Forelimb muscle (tissue), 1 donor: ENCODE measurements around the gene OR52K2. TPM values are rescaled to one million over a fixed set of nuclear protein-coding genes. Genes with fewer than 3 reads are reported as not detected.
"Not testable (repeated sequence)": the region's sequence is repeated elsewhere in the genome, so short reads cannot be mapped to it uniquely, and the experiment has no call there.

Experiments used
- DNase-seq: peaks from one replicate; pipeline ENCODE4 v3.0.0-alpha.2; 2013; ENCODE audit warnings: low read depth
- polyA plus RNA-seq: library from polyadenylated mRNA; unstranded; fragments of 120-200 nt; gene quantifications from one replicate; pipeline ENCODE4 v1.2.1, GENCODE V29; 2013; ENCODE audit not compliant: insufficient read length

Gene OR52K2
- polyA plus RNA-seq, 1 donor: not detected

DNA sequence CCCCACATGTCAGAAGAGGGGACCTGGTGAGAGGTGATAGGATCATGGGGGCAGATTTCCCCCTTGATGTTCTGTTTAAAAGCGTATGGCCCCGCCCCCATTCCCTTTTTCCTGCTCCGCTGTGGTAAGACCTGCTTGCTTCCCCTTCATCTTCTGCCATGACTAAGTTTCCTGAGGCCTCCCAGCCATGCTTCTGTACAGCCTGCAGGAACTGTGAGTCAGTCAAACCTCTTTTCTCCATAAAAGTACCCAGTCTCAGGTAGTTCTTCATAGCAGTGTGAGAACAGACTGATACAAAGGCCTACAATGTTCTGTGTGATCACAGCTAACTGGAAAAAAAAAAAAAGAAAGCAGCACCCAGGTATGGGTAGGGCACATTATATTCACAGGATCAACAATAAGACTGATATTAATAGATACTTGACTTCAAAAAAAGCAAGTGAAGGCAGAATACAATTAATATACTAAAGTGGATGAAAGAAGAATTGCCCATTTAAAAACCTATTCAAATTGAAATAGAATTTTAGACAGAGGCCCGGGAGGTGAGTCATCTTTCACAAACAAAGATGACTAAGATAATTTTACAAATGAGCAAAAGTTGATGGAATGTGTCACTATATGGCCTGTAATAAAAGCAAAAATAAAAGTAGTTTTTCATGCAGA, 31.6 kb downstream of the OR52K2 start:
- DNase-seq: no peak

DNA sequence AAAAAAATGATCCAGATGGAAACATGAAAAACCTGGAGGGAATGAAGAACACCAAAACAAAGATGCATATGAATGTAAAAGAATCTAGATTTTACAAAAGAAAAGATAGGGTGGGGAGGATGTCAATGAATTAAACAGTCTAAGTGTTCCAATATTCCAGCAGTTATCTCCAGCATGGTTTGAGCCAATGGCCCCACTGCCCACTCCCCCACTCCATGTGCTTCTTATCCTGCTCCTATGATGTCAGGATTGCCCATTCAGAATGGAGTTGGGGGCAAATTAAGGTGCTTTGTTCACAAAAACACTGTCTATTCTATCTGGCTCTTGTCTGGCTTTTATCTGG, 32.1 kb downstream of the OR52K2 start:
- no peak for DNase-seq

DNA sequence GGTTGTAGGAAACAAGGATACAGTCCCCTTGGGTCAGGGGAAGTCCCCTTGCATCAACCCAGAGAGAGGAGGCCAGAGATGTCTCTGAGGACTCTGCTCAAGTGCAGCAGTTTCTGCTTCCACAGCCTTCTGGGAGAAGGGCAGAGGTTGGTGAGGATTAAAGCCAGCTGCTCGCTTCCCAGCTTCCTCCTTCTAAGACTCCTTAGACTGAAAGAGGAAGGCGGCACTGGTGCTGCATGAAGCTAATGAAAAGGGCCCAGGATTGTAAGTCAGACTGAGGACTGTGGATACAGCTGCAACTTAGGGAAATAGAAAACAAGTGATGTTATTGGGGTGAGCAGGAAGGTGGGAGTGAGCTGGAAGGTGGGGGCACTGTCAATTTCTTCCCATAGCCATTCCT, 33.4 kb downstream of the OR52K2 start, which contains the start of gene OR52K1:
Gene OR52K1, plus strand, starts transcription at position 202 of the 400 bp plus-strand sequence. CDS start 6,255 bp downstream, outside the sequence.
- no peak for DNase-seq

DNA sequence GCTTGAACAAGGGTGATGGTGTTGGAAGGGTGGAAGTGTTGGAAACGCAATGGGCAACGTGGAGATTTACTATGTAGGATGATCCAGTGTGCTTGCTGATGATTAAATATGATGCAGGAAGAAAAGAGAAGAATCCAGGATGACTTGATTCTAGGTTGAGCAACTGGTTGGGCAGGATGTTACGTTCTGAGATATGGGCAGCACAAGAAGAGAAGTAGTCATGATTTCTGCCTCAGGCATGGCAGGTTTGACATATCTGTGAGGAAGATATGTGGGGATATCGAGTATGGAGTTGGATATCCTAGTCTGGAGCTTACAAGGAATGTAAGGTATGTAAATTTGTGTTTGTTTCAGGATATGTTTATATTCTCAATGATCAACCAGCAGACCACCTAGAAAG, 35.2 kb downstream of the OR52K2 start:
- no peak for DNase-seq

DNA sequence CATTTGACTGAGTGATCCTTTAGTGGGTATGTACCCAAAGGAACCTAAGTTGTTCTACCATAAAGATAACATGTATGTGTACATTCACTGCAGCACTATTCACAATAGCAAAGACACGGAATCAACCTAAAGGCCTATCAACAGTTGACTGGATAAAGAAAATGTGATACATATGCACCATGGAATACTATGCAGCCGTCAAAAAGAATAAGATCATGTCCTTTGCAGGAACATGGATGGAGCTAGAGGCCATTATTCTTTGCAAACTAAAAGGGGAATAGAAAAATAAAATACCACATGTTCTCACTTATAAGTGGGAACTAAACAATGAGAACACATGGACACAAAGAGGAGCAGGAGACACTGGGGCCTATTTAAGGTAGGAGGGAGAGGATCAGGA, 42.3 kb downstream of the OR52K2 start:
- DNase-seq: not testable (repeated sequence)

DNA sequence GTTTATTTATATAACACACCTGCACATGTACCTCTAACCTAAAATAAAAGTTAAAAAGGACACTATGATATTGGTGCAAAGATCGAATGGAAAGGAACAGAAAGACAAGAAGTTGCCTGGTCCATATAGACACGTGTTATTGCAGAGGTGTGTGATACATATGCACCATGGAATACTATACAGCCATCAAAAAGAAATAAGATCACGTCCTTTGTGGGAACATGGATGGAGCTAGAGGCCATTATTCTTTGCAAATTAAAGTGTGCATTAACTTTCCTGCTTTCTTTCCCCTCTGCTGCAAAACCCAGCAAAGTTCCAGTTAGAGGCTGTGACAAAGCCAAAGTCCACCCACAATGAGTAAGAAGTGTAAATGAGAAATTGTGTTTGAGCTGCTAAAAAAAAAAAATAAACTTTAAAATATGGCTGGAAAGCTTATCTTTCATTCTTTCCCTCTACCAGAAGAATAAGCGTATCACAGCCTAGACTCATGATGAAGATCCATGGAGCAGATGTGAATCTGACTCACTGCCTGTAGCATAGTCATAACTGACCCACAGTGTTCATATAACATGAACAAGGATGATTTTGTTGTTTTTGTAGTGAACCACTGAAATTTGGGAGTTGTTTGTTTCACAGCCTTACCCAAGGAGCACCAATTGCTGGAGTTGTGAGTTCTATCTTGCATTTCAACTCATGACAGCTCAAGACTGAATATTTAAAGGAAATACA, 42.9 kb downstream of the OR52K2 start:
- DNase-seq: no peak

DNA sequence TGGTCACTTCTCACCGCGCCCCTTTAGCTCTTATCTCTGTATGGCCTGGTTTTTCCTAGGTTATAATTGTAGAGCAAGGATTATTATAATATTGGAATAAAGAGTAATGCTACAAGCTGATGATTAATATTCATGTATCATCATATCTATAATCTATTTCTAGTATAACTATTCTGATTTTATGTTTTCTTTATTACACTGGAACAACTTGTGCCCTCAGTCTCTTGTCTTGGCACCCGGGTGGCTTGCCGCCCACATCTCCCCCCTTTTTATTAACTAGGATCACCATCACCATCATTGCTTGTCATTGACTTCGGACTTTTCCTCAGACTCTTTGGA, 44.4 kb downstream of the OR52K2 start:
- no peak for DNase-seq

DNA sequence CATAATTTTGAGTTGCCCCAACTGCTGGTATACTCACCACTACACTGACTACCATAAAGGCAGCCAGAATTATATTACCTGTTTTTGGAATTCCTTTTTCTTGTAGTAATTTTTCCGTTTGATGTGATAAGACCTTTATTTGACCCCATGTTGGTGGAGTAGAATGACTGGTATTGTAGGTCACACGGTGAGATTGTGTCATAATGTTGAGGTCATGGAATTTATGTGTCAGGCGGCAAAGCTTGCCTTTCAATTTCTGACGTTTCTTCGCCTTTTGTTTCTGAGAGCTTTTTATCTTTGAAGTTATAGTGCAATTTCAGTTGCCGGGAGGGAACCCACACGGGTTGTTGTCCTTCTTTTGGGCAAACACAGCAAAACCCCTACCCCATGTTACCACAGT, 46.4 kb downstream of the OR52K2 start:
- DNase-seq: no peak

DNA sequence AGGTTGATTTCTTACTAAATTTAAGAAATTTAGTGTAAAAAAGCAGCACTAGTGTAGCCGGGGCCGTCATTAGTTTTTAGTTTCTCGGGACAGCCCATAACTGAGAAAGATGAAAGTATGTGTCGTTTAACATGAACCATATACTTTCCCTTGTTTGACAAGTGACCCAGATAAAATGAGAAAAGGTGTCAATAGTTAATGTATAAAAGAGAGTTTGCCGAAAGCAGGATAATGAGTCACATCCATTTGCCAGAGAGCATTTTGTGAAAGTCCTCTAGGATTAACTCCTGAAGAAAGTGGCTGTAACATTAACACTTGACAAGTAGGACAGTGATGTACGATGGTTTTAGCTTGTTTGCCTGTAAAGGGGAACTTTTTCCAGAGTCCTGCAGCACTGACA, 46.9 kb downstream of the OR52K2 start:
- no peak for DNase-seq

DNA sequence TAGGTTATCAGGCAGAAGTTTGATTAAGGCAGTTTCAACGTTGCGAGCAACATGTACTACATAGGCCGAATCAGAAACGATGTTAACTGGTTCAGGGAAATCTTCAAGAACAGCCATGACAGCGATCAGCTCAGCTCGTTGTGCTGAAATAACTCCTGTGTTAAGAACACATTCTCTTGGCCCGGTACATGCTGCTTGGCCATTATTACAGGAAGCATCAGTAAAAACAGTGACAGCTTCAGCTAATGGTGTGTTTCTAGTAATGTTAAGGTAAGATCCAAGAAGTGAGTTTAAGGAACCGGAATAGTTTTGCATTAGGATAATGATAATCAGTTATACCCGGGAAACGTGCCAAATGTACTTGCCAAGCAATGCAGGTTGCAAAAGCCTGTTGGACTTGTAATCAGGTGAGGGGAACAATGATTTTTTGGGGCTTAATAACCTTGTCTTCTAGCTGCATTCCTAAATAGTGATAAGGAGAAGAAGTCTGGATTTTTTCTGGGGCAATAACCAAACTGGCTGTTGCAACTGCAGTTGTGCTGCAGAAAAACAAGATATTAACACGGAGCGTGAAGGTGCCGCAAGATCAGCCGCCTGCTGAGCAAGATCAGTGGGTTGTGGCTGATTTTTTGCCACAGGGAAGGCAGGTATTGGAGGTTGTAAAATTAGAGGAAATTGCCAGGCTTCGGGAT, 47.6 kb downstream of the OR52K2 start:
- no peak for DNase-seq

Other genes with a start within 250 kb of the OR52K2 start
- gene OR52B4, start 80.9 kb upstream of the OR52K2 start, polyA plus RNA-seq: not detected
- gene TRIM21, start 55.6 kb upstream of the OR52K2 start, polyA plus RNA-seq: 7.3 TPM
- 0.18 TPM for gene OR52K1, start 33.4 kb downstream of the OR52K2 start, polyA plus RNA-seq
- gene OR52M1, start 95.9 kb downstream of the OR52K2 start, polyA plus RNA-seq: not detected
- gene OR52I2, start 132.4 kb downstream of the OR52K2 start, polyA plus RNA-seq: not detected
- not detected for gene OR52I1, start 144.7 kb downstream of the OR52K2 start, polyA plus RNA-seq
- gene TRIM68, start 158.9 kb downstream of the OR52K2 start, polyA plus RNA-seq: 8.7 TPM
- not detected for gene OR51D1, start 188.2 kb downstream of the OR52K2 start, polyA plus RNA-seq
- gene OR51E1, start 194.7 kb downstream of the OR52K2 start, polyA plus RNA-seq: 2.2 TPM
- gene OR51E2, start 248.6 kb downstream of the OR52K2 start, polyA plus RNA-seq: 0.83 TPM